ENCODE data around the gene ADAMTS7.
"Not testable (repeated sequence)": the region's sequence is repeated elsewhere in the genome, so short reads cannot be mapped to it uniquely, and the experiment has no call there.

Gene ADAMTS7

GRCh38 chr15:78804391-78804792, 6.9 kb downstream of the ADAMTS7 start:
- H3K4me3 ChIP-seq (ENCODE audit: low read length), result no peak overlapping the region
- no peak for DNase-seq (ENCODE audit: low read depth)

GRCh38 chr15:78800806-78801205, 10.5 kb downstream of the ADAMTS7 start:
- DNase-seq (ENCODE audit: low read depth), result no peak
- no peak overlapping the region for H3K4me3 ChIP-seq (ENCODE audit: low read length)
- TF ChIP-seq, protein P1, sequence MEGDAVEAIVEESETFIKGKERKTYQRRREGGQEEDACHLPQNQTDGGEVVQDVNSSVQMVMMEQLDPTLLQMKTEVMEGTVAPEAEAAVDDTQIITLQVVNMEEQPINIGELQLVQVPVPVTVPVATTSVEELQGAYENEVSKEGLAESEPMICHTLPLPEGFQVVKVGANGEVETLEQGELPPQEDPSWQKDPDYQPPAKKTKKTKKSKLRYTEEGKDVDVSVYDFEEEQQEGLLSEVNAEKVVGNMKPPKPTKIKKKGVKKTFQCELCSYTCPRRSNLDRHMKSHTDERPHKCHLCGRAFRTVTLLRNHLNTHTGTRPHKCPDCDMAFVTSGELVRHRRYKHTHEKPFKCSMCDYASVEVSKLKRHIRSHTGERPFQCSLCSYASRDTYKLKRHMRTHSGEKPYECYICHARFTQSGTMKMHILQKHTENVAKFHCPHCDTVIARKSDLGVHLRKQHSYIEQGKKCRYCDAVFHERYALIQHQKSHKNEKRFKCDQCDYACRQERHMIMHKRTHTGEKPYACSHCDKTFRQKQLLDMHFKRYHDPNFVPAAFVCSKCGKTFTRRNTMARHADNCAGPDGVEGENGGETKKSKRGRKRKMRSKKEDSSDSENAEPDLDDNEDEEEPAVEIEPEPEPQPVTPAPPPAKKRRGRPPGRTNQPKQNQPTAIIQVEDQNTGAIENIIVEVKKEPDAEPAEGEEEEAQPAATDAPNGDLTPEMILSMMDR (IDR thresholded peaks at IDR 0.05; ENCODE audit: insufficient read depth, low read depth, low read length, missing control alignments), result no peak

More at GRCh38 chr15:78804391-78804792, 6.9 kb downstream of the ADAMTS7 start:
- TF ChIP-seq, protein P1 (IDR thresholded peaks at IDR 0.05; ENCODE audit: insufficient read depth, low read depth, low read length, missing control alignments), result no peak

- TF ChIP-seq, protein P1 (IDR thresholded peaks at IDR 0.05; ENCODE audit: insufficient read depth, low read depth, low read length, missing control alignments), result no peak
- no peak for DNase-seq (ENCODE audit: low read depth)
- H3K4me3 ChIP-seq (ENCODE audit: low read length), result no peak overlapping the region
Observed at GRCh38 chr15:78800189-78800588, 11.1 kb downstream of the ADAMTS7 start.

DNA sequence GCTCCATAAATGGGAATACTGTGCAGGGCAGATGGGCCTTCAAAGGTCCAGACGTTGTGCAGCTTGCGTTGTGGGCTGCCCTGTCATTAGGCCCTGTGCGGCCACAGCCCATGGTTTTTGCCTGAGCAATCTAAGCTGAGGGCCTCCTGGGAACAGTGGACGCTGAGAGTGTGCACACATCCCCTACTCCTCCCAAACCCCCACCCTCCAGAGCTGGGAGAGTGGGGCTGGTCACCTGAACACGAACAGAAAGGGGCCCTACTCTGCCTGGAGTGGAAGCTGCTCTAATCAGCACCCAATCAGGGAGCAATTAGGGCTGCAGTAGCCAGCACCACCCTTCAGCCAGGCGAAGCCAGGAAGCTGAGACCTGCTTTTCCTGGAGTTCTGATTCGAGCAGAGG, 12.2 kb downstream of the ADAMTS7 start:
- H3K4me3 ChIP-seq (ENCODE audit: low read length); DNase-seq (ENCODE audit: low read depth): not testable (repeated sequence)

DNA sequence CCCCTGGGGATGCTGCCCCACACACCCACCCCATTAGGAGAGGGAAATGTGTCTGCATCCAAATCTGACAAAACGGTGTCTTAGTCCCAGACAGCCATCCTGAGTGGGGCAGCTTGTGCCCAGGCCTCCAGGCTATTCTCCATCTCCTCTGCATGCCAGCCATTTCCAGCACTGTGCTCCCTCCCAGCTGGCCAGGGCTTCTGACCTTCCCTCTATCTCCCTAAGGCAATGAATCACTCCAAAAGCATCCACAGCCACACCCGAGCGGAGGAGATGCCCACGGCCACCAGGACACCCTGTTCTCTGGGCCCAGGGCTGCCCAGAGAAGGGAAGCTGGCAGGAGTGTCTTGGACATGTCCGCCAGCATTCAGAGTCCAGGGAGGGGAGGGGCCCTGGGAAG, 12.9 kb downstream of the ADAMTS7 start:
- not testable (repeated sequence) for H3K4me3 ChIP-seq (ENCODE audit: low read length)
- peak; percentile 24 for DNase-seq (ENCODE audit: low read depth)

DNA sequence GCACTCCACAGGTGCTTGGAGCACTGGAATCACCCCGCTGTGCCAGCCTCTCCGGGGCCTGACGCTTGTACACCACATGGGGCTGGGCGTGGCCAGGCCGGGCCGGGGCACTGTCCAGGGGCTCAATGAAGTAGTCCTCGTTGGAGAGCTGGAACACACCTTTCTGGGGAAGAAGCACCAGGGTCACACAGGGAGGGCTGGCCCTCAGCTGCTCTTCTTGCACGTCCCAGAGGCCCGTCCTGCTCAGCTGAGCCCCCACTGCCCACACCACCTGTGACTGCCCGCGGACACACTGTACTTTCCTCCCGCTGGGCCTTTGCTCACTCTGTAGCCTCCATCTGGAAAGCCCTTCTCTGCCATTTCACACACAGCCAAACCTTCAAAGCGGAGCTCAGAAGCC, 13.3 kb downstream of the ADAMTS7 start:
- H3K4me3 ChIP-seq (ENCODE audit: low read length), result no peak overlapping the region
- DNase-seq (ENCODE audit: low read depth), result no peak
- TF ChIP-seq, protein P1 (IDR thresholded peaks at IDR 0.05; ENCODE audit: insufficient read depth, low read depth, low read length, missing control alignments), result no peak

DNA sequence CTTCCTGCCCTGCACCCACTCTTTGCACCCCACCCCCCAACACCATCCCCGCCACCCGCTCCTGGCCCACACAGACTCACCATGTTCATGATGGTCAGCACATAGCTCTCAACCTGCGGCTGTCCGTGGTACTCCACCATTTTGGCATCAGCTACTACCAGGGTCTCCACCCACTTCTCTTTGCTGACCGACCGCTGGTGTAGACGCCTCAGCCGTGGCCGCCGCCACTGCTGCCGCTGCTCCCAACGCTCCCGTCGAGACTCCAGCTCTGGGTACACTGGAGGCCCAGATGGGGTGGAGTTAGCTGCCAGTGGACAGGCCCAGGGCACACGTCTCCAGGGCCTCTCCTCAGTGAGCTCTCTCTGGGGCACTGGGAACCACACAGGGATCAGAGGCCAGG, 14.8 kb downstream of the ADAMTS7 start:
- TF ChIP-seq, protein P1 (IDR thresholded peaks at IDR 0.05; ENCODE audit: insufficient read depth, low read depth, low read length, missing control alignments), result no peak
- DNase-seq (ENCODE audit: low read depth), result no peak
- no peak overlapping the region for H3K4me3 ChIP-seq (ENCODE audit: low read length)

GRCh38 chr15:78795043-78795442, 16.2 kb downstream of the ADAMTS7 start:
- TF ChIP-seq, protein P1 (IDR thresholded peaks at IDR 0.05; ENCODE audit: insufficient read depth, low read depth, low read length, missing control alignments), result no peak
- DNase-seq (ENCODE audit: low read depth), result no peak

DNA sequence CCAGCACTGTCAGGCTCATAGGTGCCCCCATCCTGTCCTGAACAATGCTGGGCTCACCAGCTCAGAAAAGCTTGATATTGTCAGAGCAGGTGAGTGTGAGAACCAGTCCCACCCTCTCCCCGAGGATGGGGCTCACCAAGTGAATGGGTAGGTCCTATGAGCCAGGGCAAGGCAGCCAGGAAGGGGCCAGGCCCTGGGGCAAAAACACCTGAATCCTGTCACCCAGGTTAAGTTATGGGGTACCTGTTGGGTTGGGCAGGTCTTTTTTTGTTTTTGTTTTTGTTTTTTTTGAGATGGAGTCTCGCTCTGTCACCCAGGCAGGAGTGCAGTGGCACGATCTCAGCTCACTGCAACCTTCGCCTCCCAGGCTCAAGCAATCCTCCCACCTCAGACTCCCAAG, 16.8 kb downstream of the ADAMTS7 start:
- DNase-seq (ENCODE audit: low read depth); H3K4me3 ChIP-seq (ENCODE audit: low read length): not testable (repeated sequence)

More at GRCh38 chr15:78795043-78795442, 16.2 kb downstream of the ADAMTS7 start:
- no peak overlapping the region for H3K4me3 ChIP-seq (ENCODE audit: low read length)

Data from epithelial cell of esophagus (primary cell).